ENCODE data around the gene RPS2. TPM values are rescaled to one million over a fixed set of nuclear protein-coding genes. Genes with fewer than 3 reads are reported as not detected.

Gene RPS2
- total and polyA plus RNA-seq, 2 donors from 2014 or later, result 1,550 to 2,018 TPM

GRCh38 chr16:1992704-1993317 is 28.2 kb upstream of the RPS2 start:
- H3K4me3 ChIP-seq (ENCODE audit: low read length in 3 of 3), result no peak overlapping the region
- intact Hi-C loops (cut with DNase I), result no loop called here
- no peak overlapping the region for H3K9ac ChIP-seq (ENCODE audit: low read length in 3 of 3)
- peaks cover 19% of the 10 kb centered on the region for H3K27me3 ChIP-seq (ENCODE audit: control insufficient read depth, insufficient read depth, low read length)
- peaks cover 0 to 14% (median 0%) of the 10 kb centered on the region in 3 donors for H3K4me1 ChIP-seq (ENCODE audit: control insufficient read depth in 2 of 3, insufficient read depth in 2 of 3, low read depth in 1 of 3, low read length in 3 of 3)
- H3K27ac ChIP-seq (ENCODE audit: low read depth in 2 of 2, low read length in 2 of 2), result no peak overlapping the region
- H3K36me3 ChIP-seq (ENCODE audit: control insufficient read depth in 2 of 3, insufficient read depth in 3 of 3, low read length in 3 of 3), result peaks cover 0 to under 1% (median 0%) of the 10 kb centered on the region in 3 donors
- DNase-seq, result peak in 2 of 5 donors; percentile 1 to 89
- no peaks in the 10 kb centered on the region for H3K9me3 ChIP-seq (ENCODE audit: control insufficient read depth in 2 of 3, insufficient read depth in 1 of 3, low read length in 3 of 3)
- FAIRE-seq, result no peak
- TF ChIP-seq, protein P1, sequence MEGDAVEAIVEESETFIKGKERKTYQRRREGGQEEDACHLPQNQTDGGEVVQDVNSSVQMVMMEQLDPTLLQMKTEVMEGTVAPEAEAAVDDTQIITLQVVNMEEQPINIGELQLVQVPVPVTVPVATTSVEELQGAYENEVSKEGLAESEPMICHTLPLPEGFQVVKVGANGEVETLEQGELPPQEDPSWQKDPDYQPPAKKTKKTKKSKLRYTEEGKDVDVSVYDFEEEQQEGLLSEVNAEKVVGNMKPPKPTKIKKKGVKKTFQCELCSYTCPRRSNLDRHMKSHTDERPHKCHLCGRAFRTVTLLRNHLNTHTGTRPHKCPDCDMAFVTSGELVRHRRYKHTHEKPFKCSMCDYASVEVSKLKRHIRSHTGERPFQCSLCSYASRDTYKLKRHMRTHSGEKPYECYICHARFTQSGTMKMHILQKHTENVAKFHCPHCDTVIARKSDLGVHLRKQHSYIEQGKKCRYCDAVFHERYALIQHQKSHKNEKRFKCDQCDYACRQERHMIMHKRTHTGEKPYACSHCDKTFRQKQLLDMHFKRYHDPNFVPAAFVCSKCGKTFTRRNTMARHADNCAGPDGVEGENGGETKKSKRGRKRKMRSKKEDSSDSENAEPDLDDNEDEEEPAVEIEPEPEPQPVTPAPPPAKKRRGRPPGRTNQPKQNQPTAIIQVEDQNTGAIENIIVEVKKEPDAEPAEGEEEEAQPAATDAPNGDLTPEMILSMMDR (IDR thresholded peaks at IDR 0.05; ENCODE audit: borderline replicate concordance, extremely low read depth, insufficient read depth), result no peak

- no peak overlapping the region for H3K27ac ChIP-seq (ENCODE audit: low read depth in 2 of 2, low read length in 2 of 2)
- intact Hi-C loops (cut with DNase I), result no loop called here
- no peaks in the 10 kb centered on the region for H3K9me3 ChIP-seq (ENCODE audit: control insufficient read depth in 2 of 3, insufficient read depth in 1 of 3, low read length in 3 of 3)
- H3K9ac ChIP-seq (ENCODE audit: low read length in 3 of 3), result peak overlapping the region in 1 of 3 donors; percentile 19
- H3K27me3 ChIP-seq (ENCODE audit: control insufficient read depth, insufficient read depth, low read length), result peaks cover 19% of the 10 kb centered on the region
- DNase-seq, result peak; percentile 94 to 99 (median 97)
- H3K4me3 ChIP-seq (ENCODE audit: low read length in 3 of 3), result no peak overlapping the region
- no peaks in the 10 kb centered on the region for H3K36me3 ChIP-seq (ENCODE audit: control insufficient read depth in 2 of 3, insufficient read depth in 3 of 3, low read length in 3 of 3)
- FAIRE-seq, result no peak
- H3K4me1 ChIP-seq (ENCODE audit: control insufficient read depth in 2 of 3, insufficient read depth in 2 of 3, low read depth in 1 of 3, low read length in 3 of 3), result peaks cover 0 to 14% (median 0%) of the 10 kb centered on the region in 3 donors
- TF ChIP-seq, protein P1 (IDR thresholded peaks at IDR 0.05; ENCODE audit: borderline replicate concordance, extremely low read depth, insufficient read depth), result no peak
Measured at GRCh38 chr16:1991948-1992703, 27.5 kb upstream of the RPS2 start.

GRCh38 chr16:1991588-1991947 is 26.9 kb upstream of the RPS2 start:
- H3K27ac ChIP-seq (ENCODE audit: low read depth in 2 of 2, low read length in 2 of 2), result no peak overlapping the region
- peaks cover 19% of the 10 kb centered on the region for H3K27me3 ChIP-seq (ENCODE audit: control insufficient read depth, insufficient read depth, low read length)
- no peak for DNase-seq
- H3K36me3 ChIP-seq (ENCODE audit: control insufficient read depth in 2 of 3, insufficient read depth in 3 of 3, low read length in 3 of 3), result peaks cover 0 to 1% (median under 1%) of the 10 kb centered on the region in 3 donors
- H3K4me1 ChIP-seq (ENCODE audit: control insufficient read depth in 2 of 3, insufficient read depth in 2 of 3, low read depth in 1 of 3, low read length in 3 of 3), result peaks cover 0 to 14% (median 0%) of the 10 kb centered on the region in 3 donors
- H3K9ac ChIP-seq (ENCODE audit: low read length in 3 of 3), result peak overlapping the region in 1 of 3 donors; percentile 19
- no peak for FAIRE-seq
- no peak overlapping the region for H3K4me3 ChIP-seq (ENCODE audit: low read length in 3 of 3)
- no peaks in the 10 kb centered on the region for H3K9me3 ChIP-seq (ENCODE audit: control insufficient read depth in 2 of 3, insufficient read depth in 1 of 3, low read length in 3 of 3)
- intact Hi-C loops (cut with DNase I), result no loop called here
- TF ChIP-seq, protein P1 (IDR thresholded peaks at IDR 0.05; ENCODE audit: borderline replicate concordance, extremely low read depth, insufficient read depth), result no peak

All from kidney (tissue), 14 donors.